NT2/D1 (cell line): ENCODE data around the gene UBL3.

ENCODE experiments used
- SUZ12 ChIP-seq: IDR thresholded peaks from 2 replicates; pipeline ENCODE4 v1.6.1; 2011; ENCODE audit not compliant: insufficient read length, insufficient read depth; ENCODE audit errors: extremely low read depth
- ZNF274 ChIP-seq: IDR thresholded peaks from 2 replicates; pipeline ENCODE4 v1.6.1; 2011; ENCODE audit warnings: mild to moderate bottlenecking, low read depth, low read length

- no peak for TF ChIP-seq ZNF274
- no peak for TF ChIP-seq SUZ12
These were observed 27.7 kb upstream of the UBL3 start for GRCh38 chr13:29878101-29878500.
